A549 (cell line): ENCODE results near the gene ARHGEF6. TPM values are rescaled to one million over a fixed set of nuclear protein-coding genes. Genes with fewer than 3 reads are reported as not detected.

ENCODE experiments used
- ATAC-seq, 2 experiments: fragments of 200-7000 bp in 1 of 2; fragments of >200 bp in 1 of 2; cut with Nextera tagmentation in 1 of 2; cut with Tn5 transposase in 1 of 2; 3 replicates each; pipeline versions ENCODE4 v1.8.0 to v1.9.1; 2018 to 2020; ENCODE audit warnings: mild to moderate bottlenecking in 1 of 2, moderate library complexity in 1 of 2
- CTCF ChIA-PET: fragments of 300-600 bp; sonication (Branson Sonifier 250); formaldehyde crosslinking; extraction: SDS; loops from one replicate; lab custom pipeline; 2021; ENCODE audit warnings: antibody characterized with exemption, inconsistent platforms; lab: Yijun Ruan, JAX
- POLR2A ChIA-PET: fragments of 350-600 bp; formaldehyde crosslinking; extraction: SDS; loops from one replicate; lab custom pipeline; 2021; ENCODE audit warnings: antibody characterized with exemption, inconsistent platforms; lab: Yijun Ruan, JAX
- DNase-seq, 2 experiments: peaks; one replicate each; pipeline versions ENCODE4 v3.0.0 to v3.0.0-alpha.2; 2011 to 2016; ENCODE audit warnings: low read depth in 1 of 2, low spot score in 1 of 2
- FAIRE-seq: peaks from 2 replicates; lab custom pipeline; 2011; peaks lifted over from hg19 to GRCh38; lab: Jason Lieb, UNC
- H3K27ac ChIP-seq, 2 experiments: fragments of >200 bp; sonication (Bioruptor Twin); formaldehyde crosslinking; 3 replicates each; pipeline ENCODE4 v1.5.1; 2016 to 2017
- H3K4me1 ChIP-seq: fragments of >200 bp; sonication (Bioruptor Twin); formaldehyde crosslinking; 3 replicates; pipeline ENCODE4 v1.6.1; 2016
- H3K4me2 ChIP-seq: fragments of >200 bp; sonication (Bioruptor Twin); formaldehyde crosslinking; 3 replicates; pipeline ENCODE4 v1.6.1; 2016
- H3K4me3 ChIP-seq: fragments of >200 bp; sonication (Bioruptor Twin); formaldehyde crosslinking; 3 replicates; pipeline ENCODE4 v1.5.1; 2016
- H3K9me3 ChIP-seq: fragments of >200 bp; sonication (Bioruptor Twin); formaldehyde crosslinking; 3 replicates; pipeline ENCODE4 v1.6.1; 2016
- CBX2 ChIP-seq: fragments of 200-600 bp; sonication (generic); IDR thresholded peaks from 2 replicates; pipeline ENCODE4 v1.6.1; 2016; ENCODE audit warnings: low read depth, mild to moderate bottlenecking, borderline replicate concordance
- CBX8 ChIP-seq: fragments of 200-600 bp; sonication (generic); IDR thresholded peaks from 2 replicates; pipeline ENCODE4 v1.6.1; 2016
- CEBPB ChIP-seq, 2 experiments: fragments of >200 bp in 1 of 2; sonication (Bioruptor Twin) in 1 of 2; formaldehyde crosslinking in 1 of 2; IDR thresholded peaks; 2 replicates each; pipeline ENCODE4 v1.6.1; 2012 to 2016
- CHD2 ChIP-seq: fragments of 150-350 bp; IDR thresholded peaks from 2 replicates; pipeline ENCODE4 v1.6.1; 2014; ENCODE audit warnings: low read length; ENCODE audit not compliant: partially characterized antibody
- CTCF ChIP-seq: fragments of >200 bp; sonication (Bioruptor Twin); formaldehyde crosslinking; IDR thresholded peaks from 3 replicates; pipeline ENCODE4 v1.5.1; 2016
- EHMT2 ChIP-seq: fragments of 200-600 bp; sonication (generic); IDR thresholded peaks from 2 replicates; pipeline ENCODE4 v1.6.1; 2016; ENCODE audit warnings: antibody characterized with exemption, low read depth, mild to moderate bottlenecking, moderate library complexity
- ELK1 ChIP-seq: fragments of 150-350 bp; IDR thresholded peaks from 2 replicates; pipeline ENCODE4 v1.6.1; 2014; ENCODE audit warnings: low read depth, mild to moderate bottlenecking, low read length
- FOSL2 ChIP-seq, 2 experiments: fragments of 450-650 bp in 1 of 2; fragments of >200 bp in 1 of 2; sonication (Bioruptor Twin) in 1 of 2; formaldehyde crosslinking; IDR thresholded peaks; 2 replicates each; pipeline versions ENCODE4 v1.5.0 to v1.6.1; 2016 to 2020; ENCODE audit warnings: mild to moderate bottlenecking in 1 of 2, moderate library complexity in 1 of 2
- GATA3 ChIP-seq: IDR thresholded peaks from 2 replicates; pipeline ENCODE4 v1.6.1; 2012; ENCODE audit warnings: borderline replicate concordance
- HDAC2 ChIP-seq: fragments of 200-600 bp; sonication (generic); IDR thresholded peaks from 2 replicates; pipeline ENCODE4 v1.6.1; 2016
- HES2 ChIP-seq: fragments of >200 bp; sonication (Bioruptor Twin); formaldehyde crosslinking; IDR thresholded peaks from 2 replicates; pipeline ENCODE4 v1.6.1; 2016
- HEYL ChIP-seq: fragments of 250-450 bp; sonication (Bioruptor Pico); IDR thresholded peaks from 2 replicates; pipeline ENCODE4 v1.8.0; 2021; ENCODE audit warnings: mild to moderate bottlenecking, moderate library complexity
- HOXA7 ChIP-seq: fragments of 250-450 bp; sonication (Bioruptor Pico); IDR thresholded peaks from 2 replicates; pipeline ENCODE4 v1.5.0; 2020; ENCODE audit warnings: mild to moderate bottlenecking, moderate library complexity
- HOXB13 ChIP-seq: fragments of 250-450 bp; sonication (Bioruptor Pico); IDR thresholded peaks from 2 replicates; pipeline ENCODE4 v1.5.0; 2020; ENCODE audit warnings: low read depth, mild to moderate bottlenecking, moderate library complexity
- MAZ ChIP-seq: fragments of 150-350 bp; IDR thresholded peaks from 2 replicates; pipeline ENCODE4 v1.6.1; 2014; ENCODE audit warnings: antibody characterized with exemption, low read depth, low read length, borderline replicate concordance
- MYC ChIP-seq: IDR thresholded peaks from 2 replicates; pipeline ENCODE4 v1.6.1; 2012; ENCODE audit warnings: mild to moderate bottlenecking, inconsistent platforms, low read length, improper control_type of control experiment, borderline replicate concordance
- NPAS2 ChIP-seq: fragments of 250-450 bp; sonication (Bioruptor Pico); IDR thresholded peaks from 2 replicates; pipeline ENCODE4 v1.8.0; 2022; ENCODE audit warnings: mild to moderate bottlenecking, moderate library complexity, borderline replicate concordance
- POLR2A ChIP-seq: IDR thresholded peaks from 2 replicates; pipeline ENCODE4 v1.6.1; 2012; ENCODE audit warnings: mild to moderate bottlenecking, low read length
- POLR2AphosphoS2 ChIP-seq: conservative IDR thresholded peaks from 2 replicates; pipeline ENCODE4 v1.6.1; 2012; ENCODE audit warnings: low read length, improper control_type of control experiment, inconsistent platforms
- RAD21 ChIP-seq, 2 experiments: fragments of >200 bp in 1 of 2; sonication (Bioruptor Twin) in 1 of 2; formaldehyde crosslinking in 1 of 2; IDR thresholded peaks in 1 of 2; conservative IDR thresholded peaks in 1 of 2; 2 replicates in 1 of 2; 3 replicates in 1 of 2; pipeline ENCODE4 v1.6.1; 2012 to 2018; ENCODE audit warnings: inconsistent platforms in 1 of 2
- RCOR1 ChIP-seq: fragments of 150-350 bp; IDR thresholded peaks from 2 replicates; pipeline ENCODE4 v1.6.1; 2014; ENCODE audit warnings: antibody characterized with exemption, low read length, low read depth
- SREBF2 ChIP-seq: fragments of 450-650 bp; IDR thresholded peaks from 2 replicates; pipeline ENCODE4 v1.6.1; 2014; ENCODE audit warnings: mild to moderate bottlenecking, moderate library complexity
- TFCP2L1 ChIP-seq: fragments of 250-450 bp; sonication (Bioruptor Pico); IDR thresholded peaks from 2 replicates; pipeline ENCODE4 v1.5.0; 2021; ENCODE audit warnings: mild to moderate bottlenecking
- ZC3H11A ChIP-seq: fragments of 450-650 bp; IDR thresholded peaks from 2 replicates; pipeline ENCODE4 v1.6.1; 2014; ENCODE audit warnings: antibody characterized with exemption, mild to moderate bottlenecking
- ZFP36 ChIP-seq: fragments of 450-650 bp; IDR thresholded peaks from 2 replicates; pipeline ENCODE4 v1.6.1; 2014; ENCODE audit warnings: borderline replicate concordance; ENCODE audit not compliant: partially characterized antibody
- ZNF302 ChIP-seq: fragments of 250-450 bp; sonication (Bioruptor Pico); IDR thresholded peaks from 2 replicates; pipeline ENCODE4 v1.9.0; 2021; ENCODE audit warnings: inconsistent platforms, mild to moderate bottlenecking, moderate library complexity
- WGBS: methylation state at CpG from one replicate; pipeline ENCODE4 v1.1.6; 2017; ENCODE audit errors: missing lambda C conversion rate; 5-methylcytosine and 5-hydroxymethylcytosine counted together
- polyA plus RNA-seq, 4 experiments: library from polyadenylated mRNA; depleted of rRNA in 3 of 4; stranded (reverse); fragments of >200 nt; fragmentation: RNase III in 1 of 4; extraction: RNeasy Plus Mini Kit Qiagen cat#74134 plus additional on column Dnase treatment in 1 of 4; gene quantifications; 2 replicates in 3 of 4; 3 replicates in 1 of 4; pipeline ENCODE4 v1.2.3, GENCODE V29; 2011 to 2017
- TF ChIP-seq, protein P1 (sequence below): fragments of 250-450 bp; sonication (Bioruptor Pico); IDR thresholded peaks from 2 replicates; pipeline ENCODE4 v1.5.0; 2020; ENCODE audit warnings: low read depth, mild to moderate bottlenecking, moderate library complexity
- TF ChIP-seq, protein P2 (sequence below): fragments of 200-600 bp; sonication (generic); IDR thresholded peaks from 2 replicates; pipeline ENCODE4 v1.6.1; 2016; ENCODE audit warnings: antibody characterized with exemption, mild to moderate bottlenecking, moderate library complexity

The ARHGEF6 gene
- polyA plus RNA-seq, 2 of the 4 experiments (the other 2 are of a cell fraction) = 0.10 to 0.30 TPM

DNA sequence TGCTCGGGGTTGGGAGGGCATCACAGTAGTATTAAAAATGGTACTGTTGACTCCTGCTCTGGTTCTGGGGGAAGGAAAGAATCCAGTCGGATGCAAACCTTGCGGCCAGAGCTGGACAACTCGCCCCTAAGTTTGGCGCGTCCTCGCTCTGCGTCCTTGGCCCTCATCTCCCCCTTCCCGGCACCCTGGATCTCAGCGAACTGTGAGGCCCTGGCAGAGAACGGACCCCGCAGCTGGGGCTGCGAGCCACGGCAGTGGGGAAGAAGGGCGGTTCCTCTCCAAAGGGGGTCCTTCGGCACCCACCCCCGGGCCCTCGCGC lies 14.0 kb downstream of the ARHGEF6 start:
- WGBS = 36% methylated on average over 11 of the region's 19 CpGs
- ChIA-PET CTCF (interaction anchor here (1.0 to 1.5 kb wide), 2 partner anchors 13 to 160 kb away, joined by 4 to 5 read pairs; no protein-coding TSS in a partner anchor), POLR2A (interaction anchor here (2.8 kb wide), 1 partner anchor 114 kb away, joined by 11 read pairs; the partner anchor contains the start of gene RBMX)
- TF ChIP-seq CTCF (no peak), MAZ (no peak), EHMT2 (no peak), ELK1 (no peak), POLR2AphosphoS2 (no peak), HDAC2 (no peak), FOSL2 (IDR thresholded peaks at IDR 0.05) (no peak), FOSL2 (CRISPR knock-in tag; IDR thresholded peaks at IDR 0.05) (no peak), MYC (no peak), GATA3 (no peak), SREBF2 (no peak), HES2 (no peak), ZFP36 (no peak), CBX8 (no peak), CBX2 (no peak), ZNF302 (CRISPR knock-in tag) (no peak), TFCP2L1 (CRISPR knock-in tag) (no peak), HOXB13 (CRISPR knock-in tag) (no peak), ZC3H11A (no peak), POLR2A (no peak), NPAS2 (CRISPR knock-in tag) (no peak)
- FAIRE-seq (no peak), ATAC-seq (peak; percentile 8 to 45; a peak in 4 of 6 replicates), DNase-seq (no peak)
- Histone ChIP-seq H3K4me2 (peak overlapping the region; percentile 93), H3K27ac (peak overlapping the region; percentile 54 to 81; a peak in 5 of 6 replicates), H3K4me3 (peak overlapping the region; percentile 72), H3K9me3 (no peaks in the 10 kb centered on the region), H3K4me1 (no peaks in the 10 kb centered on the region)

DNA sequence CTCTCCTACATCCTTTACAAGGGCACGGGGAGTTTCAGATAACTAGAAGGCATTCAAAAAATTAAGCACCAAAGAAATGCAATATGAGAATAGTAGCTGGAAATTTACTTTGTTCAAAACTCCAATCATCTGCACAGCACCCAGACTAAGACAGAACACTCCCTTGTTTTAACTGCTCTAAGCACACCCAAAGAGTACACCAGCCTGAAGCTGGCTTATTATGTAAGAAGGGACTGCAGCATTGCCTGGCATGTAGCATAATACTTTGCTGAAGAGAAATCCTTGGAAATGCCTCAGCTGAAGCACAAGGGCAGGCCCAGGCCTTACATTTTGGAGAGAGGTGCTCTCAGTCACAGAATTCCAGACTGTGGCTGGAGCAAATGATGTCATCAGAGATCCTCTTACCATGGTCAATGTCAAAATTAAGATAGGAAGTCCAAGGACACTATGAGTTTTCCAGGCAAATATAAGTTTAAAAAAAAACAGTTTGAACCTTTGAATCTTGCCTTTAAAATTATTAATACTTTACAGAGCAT lies 14.8 kb downstream of the ARHGEF6 start:
- no peak for DNase-seq
- Histone ChIP-seq H3K4me1 (no peaks in the 10 kb centered on the region), H3K9me3 (no peaks in the 10 kb centered on the region), H3K4me3 (no peak overlapping the region), H3K4me2 (no peak overlapping the region), H3K27ac (no peak overlapping the region)
- FAIRE-seq = no peak
- ChIA-PET CTCF (no interaction called here), POLR2A (interaction anchor here (2.8 kb wide), 1 partner anchor 115 kb away, joined by 11 read pairs; the partner anchor contains the start of gene RBMX)
- no peak for TF ChIP-seq MAZ
- TF ChIP-seq CEBPB (IDR thresholded peaks at IDR 0.05) = no peak
- TF ChIP-seq, protein P1, sequence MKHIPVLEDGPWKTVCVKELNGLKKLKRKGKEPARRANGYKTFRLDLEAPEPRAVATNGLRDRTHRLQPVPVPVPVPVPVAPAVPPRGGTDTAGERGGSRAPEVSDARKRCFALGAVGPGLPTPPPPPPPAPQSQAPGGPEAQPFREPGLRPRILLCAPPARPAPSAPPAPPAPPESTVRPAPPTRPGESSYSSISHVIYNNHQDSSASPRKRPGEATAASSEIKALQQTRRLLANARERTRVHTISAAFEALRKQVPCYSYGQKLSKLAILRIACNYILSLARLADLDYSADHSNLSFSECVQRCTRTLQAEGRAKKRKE (CRISPR knock-in tag) = no peak
- TF ChIP-seq, protein P2, sequence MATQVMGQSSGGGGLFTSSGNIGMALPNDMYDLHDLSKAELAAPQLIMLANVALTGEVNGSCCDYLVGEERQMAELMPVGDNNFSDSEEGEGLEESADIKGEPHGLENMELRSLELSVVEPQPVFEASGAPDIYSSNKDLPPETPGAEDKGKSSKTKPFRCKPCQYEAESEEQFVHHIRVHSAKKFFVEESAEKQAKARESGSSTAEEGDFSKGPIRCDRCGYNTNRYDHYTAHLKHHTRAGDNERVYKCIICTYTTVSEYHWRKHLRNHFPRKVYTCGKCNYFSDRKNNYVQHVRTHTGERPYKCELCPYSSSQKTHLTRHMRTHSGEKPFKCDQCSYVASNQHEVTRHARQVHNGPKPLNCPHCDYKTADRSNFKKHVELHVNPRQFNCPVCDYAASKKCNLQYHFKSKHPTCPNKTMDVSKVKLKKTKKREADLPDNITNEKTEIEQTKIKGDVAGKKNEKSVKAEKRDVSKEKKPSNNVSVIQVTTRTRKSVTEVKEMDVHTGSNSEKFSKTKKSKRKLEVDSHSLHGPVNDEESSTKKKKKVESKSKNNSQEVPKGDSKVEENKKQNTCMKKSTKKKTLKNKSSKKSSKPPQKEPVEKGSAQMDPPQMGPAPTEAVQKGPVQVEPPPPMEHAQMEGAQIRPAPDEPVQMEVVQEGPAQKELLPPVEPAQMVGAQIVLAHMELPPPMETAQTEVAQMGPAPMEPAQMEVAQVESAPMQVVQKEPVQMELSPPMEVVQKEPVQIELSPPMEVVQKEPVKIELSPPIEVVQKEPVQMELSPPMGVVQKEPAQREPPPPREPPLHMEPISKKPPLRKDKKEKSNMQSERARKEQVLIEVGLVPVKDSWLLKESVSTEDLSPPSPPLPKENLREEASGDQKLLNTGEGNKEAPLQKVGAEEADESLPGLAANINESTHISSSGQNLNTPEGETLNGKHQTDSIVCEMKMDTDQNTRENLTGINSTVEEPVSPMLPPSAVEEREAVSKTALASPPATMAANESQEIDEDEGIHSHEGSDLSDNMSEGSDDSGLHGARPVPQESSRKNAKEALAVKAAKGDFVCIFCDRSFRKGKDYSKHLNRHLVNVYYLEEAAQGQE = no peak
- TF ChIP-seq ZFP36 = no peak
- TF ChIP-seq CHD2 = no peak
- TF ChIP-seq RCOR1 = no peak
- TF ChIP-seq HEYL (CRISPR knock-in tag) = no peak
- no peak for TF ChIP-seq HES2
- TF ChIP-seq HOXA7 (CRISPR knock-in tag) = no peak
- TF ChIP-seq RAD21 (conservative IDR thresholded peaks at IDR 0.05 in 1 of 2, IDR thresholded peaks at IDR 0.05 in 1 of 2) = no peak
- WGBS = 60% methylated on average over 1 of the region's 1 CpG
- no peak for ATAC-seq
